Measurements from ENCODE around the gene PTMA.
"Not testable (repeated sequence)": the region's sequence is repeated elsewhere in the genome, so short reads cannot be mapped to it uniquely, and the experiment has no call there.

The PTMA gene

DNA sequence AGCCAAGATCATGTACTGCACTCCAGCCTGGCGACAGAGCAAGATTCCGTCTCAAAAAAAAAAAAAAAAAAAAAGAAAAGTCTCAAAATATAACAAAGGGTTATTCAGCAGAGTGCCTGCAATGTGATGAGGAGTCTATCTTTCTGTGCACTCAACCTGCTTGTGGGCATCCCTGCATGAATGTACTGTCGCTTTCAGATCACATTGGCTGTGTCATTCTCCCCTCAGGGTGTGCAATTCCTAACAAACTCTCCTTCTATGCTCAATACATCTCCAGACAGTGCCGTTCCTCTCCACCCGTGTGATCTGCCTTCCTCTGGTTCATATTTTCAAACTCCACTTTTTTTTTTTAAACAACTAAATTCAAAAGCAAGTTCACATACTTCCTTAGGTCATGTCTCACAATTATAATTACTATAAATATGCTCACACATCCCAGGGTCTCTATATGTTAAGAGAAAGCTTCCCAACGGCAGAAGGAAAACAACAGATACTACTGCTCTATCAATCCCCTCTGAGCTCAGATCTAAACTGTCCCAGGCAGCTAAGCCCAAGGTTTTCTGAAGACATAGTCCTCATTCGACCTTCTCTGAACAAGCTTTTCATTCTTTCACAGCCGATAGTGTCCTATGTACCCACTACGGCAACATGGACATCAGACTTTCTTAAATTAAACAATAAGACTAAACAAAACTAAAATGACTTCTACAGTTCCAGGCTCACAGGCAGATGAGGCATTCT is 35.2 kb downstream of the PTMA start:
- ATAC-seq = no peak
- TF ChIP-seq BACH2 (CRISPR knock-in tag; IDR thresholded peaks at IDR 0.05; ENCODE audit: borderline replicate concordance) (no peak), ESRRG (CRISPR knock-in tag; IDR thresholded peaks at IDR 0.05) (no peak), ZNF70 (CRISPR knock-in tag; IDR thresholded peaks at IDR 0.05) (no peak), ZFP3 (CRISPR knock-in tag; IDR thresholded peaks at IDR 0.05) (no peak), ZC3H10 (CRISPR knock-in tag; IDR thresholded peaks at IDR 0.05) (no peak), TOX (CRISPR knock-in tag; IDR thresholded peaks at IDR 0.05; ENCODE audit: borderline replicate concordance) (no peak), ZNF565 (CRISPR knock-in tag; conservative IDR thresholded peaks at IDR 0.05; ENCODE audit: low read depth) (no peak), GLIS3 (CRISPR knock-in tag; IDR thresholded peaks at IDR 0.05) (no peak), ZNF8 (CRISPR knock-in tag; IDR thresholded peaks at IDR 0.05) (no peak), CSDC2 (CRISPR knock-in tag; IDR thresholded peaks at IDR 0.05) (no peak), ISL1 (CRISPR knock-in tag; IDR thresholded peaks at IDR 0.05) (no peak), PPARA (CRISPR knock-in tag; IDR thresholded peaks at IDR 0.05; ENCODE audit: borderline replicate concordance) (no peak), ZFP30 (CRISPR knock-in tag; IDR thresholded peaks at IDR 0.05) (no peak), OSR1 (CRISPR knock-in tag; IDR thresholded peaks at IDR 0.05) (no peak), TCF4 (CRISPR knock-in tag; IDR thresholded peaks at IDR 0.05; ENCODE audit: borderline replicate concordance) (no peak)
- TF ChIP-seq, protein P1, sequence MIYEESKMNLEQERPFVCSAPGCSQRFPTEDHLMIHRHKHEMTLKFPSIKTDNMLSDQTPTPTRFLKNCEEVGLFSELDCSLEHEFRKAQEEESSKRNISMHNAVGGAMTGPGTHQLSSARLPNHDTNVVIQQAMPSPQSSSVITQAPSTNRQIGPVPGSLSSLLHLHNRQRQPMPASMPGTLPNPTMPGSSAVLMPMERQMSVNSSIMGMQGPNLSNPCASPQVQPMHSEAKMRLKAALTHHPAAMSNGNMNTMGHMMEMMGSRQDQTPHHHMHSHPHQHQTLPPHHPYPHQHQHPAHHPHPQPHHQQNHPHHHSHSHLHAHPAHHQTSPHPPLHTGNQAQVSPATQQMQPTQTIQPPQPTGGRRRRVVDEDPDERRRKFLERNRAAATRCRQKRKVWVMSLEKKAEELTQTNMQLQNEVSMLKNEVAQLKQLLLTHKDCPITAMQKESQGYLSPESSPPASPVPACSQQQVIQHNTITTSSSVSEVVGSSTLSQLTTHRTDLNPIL (CRISPR knock-in tag; IDR thresholded peaks at IDR 0.05; ENCODE audit: low read depth) = no peak
- TF ChIP-seq, protein P2, sequence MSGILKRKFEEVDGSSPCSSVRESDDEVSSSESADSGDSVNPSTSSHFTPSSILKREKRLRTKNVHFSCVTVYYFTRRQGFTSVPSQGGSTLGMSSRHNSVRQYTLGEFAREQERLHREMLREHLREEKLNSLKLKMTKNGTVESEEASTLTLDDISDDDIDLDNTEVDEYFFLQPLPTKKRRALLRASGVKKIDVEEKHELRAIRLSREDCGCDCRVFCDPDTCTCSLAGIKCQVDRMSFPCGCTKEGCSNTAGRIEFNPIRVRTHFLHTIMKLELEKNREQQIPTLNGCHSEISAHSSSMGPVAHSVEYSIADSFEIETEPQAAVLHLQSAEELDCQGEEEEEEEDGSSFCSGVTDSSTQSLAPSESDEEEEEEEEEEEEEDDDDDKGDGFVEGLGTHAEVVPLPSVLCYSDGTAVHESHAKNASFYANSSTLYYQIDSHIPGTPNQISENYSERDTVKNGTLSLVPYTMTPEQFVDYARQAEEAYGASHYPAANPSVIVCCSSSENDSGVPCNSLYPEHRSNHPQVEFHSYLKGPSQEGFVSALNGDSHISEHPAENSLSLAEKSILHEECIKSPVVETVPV (CRISPR knock-in tag; IDR thresholded peaks at IDR 0.05) = no peak
- TF ChIP-seq, protein P3, sequence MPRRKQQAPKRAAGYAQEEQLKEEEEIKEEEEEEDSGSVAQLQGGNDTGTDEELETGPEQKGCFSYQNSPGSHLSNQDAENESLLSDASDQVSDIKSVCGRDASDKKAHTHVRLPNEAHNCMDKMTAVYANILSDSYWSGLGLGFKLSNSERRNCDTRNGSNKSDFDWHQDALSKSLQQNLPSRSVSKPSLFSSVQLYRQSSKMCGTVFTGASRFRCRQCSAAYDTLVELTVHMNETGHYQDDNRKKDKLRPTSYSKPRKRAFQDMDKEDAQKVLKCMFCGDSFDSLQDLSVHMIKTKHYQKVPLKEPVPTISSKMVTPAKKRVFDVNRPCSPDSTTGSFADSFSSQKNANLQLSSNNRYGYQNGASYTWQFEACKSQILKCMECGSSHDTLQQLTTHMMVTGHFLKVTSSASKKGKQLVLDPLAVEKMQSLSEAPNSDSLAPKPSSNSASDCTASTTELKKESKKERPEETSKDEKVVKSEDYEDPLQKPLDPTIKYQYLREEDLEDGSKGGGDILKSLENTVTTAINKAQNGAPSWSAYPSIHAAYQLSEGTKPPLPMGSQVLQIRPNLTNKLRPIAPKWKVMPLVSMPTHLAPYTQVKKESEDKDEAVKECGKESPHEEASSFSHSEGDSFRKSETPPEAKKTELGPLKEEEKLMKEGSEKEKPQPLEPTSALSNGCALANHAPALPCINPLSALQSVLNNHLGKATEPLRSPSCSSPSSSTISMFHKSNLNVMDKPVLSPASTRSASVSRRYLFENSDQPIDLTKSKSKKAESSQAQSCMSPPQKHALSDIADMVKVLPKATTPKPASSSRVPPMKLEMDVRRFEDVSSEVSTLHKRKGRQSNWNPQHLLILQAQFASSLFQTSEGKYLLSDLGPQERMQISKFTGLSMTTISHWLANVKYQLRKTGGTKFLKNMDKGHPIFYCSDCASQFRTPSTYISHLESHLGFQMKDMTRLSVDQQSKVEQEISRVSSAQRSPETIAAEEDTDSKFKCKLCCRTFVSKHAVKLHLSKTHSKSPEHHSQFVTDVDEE (CRISPR knock-in tag; IDR thresholded peaks at IDR 0.05) = no peak
- TF ChIP-seq, protein P4, sequence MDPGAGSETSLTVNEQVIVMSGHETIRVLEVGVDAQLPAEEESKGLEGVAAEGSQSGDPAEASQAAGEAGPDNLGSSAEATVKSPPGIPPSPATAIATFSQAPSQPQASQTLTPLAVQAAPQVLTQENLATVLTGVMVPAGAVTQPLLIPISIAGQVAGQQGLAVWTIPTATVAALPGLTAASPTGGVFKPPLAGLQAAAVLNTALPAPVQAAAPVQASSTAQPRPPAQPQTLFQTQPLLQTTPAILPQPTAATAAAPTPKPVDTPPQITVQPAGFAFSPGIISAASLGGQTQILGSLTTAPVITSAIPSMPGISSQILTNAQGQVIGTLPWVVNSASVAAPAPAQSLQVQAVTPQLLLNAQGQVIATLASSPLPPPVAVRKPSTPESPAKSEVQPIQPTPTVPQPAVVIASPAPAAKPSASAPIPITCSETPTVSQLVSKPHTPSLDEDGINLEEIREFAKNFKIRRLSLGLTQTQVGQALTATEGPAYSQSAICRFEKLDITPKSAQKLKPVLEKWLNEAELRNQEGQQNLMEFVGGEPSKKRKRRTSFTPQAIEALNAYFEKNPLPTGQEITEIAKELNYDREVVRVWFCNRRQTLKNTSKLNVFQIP (CRISPR knock-in tag; IDR thresholded peaks at IDR 0.05; ENCODE audit: borderline replicate concordance, low read depth) = no peak
- TF ChIP-seq, protein P5, sequence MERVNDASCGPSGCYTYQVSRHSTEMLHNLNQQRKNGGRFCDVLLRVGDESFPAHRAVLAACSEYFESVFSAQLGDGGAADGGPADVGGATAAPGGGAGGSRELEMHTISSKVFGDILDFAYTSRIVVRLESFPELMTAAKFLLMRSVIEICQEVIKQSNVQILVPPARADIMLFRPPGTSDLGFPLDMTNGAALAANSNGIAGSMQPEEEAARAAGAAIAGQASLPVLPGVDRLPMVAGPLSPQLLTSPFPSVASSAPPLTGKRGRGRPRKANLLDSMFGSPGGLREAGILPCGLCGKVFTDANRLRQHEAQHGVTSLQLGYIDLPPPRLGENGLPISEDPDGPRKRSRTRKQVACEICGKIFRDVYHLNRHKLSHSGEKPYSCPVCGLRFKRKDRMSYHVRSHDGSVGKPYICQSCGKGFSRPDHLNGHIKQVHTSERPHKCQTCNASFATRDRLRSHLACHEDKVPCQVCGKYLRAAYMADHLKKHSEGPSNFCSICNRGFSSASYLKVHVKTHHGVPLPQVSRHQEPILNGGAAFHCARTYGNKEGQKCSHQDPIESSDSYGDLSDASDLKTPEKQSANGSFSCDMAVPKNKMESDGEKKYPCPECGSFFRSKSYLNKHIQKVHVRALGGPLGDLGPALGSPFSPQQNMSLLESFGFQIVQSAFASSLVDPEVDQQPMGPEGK (CRISPR knock-in tag; IDR thresholded peaks at IDR 0.05; ENCODE audit: borderline replicate concordance) = no peak

DNA sequence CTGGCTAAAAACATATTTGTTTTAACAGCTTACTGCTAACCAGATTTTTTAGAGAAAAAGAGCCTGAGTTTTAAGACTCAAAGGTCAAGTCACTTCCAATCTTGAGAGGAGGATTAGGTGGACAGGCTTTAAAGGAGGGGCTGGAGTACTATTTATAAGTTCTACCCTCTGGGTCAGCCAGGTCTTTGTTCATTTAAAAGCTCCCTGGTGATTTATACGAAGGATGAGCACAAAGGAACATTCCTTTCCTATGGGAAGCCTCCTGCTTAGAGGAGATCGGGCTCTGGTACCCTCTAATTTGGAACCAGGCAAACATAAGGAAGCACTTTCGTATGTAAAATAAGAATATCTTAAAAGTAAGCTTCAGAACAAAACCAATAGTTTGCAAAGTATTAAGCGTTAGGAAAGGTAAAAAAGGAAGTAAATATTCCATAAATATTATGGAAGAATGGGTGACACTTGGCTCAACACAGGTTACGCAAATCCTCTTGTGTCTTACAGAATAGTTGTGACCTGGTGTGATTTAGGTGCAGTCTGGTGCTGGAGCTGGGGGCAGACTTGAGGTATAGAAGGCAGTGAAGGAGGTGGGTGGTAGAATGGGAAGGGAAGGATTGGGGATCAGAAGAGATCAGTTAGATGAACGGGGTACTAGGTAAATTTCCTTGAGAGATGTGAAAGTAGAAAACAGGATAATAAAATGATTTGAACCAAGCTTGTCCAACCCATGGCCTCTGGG is 37.1 kb downstream of the PTMA start:
- no peak for ATAC-seq
- no peak for TF ChIP-seq ZNF70 (CRISPR knock-in tag; IDR thresholded peaks at IDR 0.05)
- TF ChIP-seq, protein P2 (CRISPR knock-in tag; IDR thresholded peaks at IDR 0.05) = no peak
- TF ChIP-seq ZFP3 (CRISPR knock-in tag; IDR thresholded peaks at IDR 0.05) = no peak
- TF ChIP-seq CSDC2 (CRISPR knock-in tag; IDR thresholded peaks at IDR 0.05) = no peak
- TF ChIP-seq ZFP30 (CRISPR knock-in tag; IDR thresholded peaks at IDR 0.05) = no peak
- TF ChIP-seq ZC3H10 (CRISPR knock-in tag; IDR thresholded peaks at IDR 0.05) = no peak
- TF ChIP-seq TCF4 (CRISPR knock-in tag; IDR thresholded peaks at IDR 0.05; ENCODE audit: borderline replicate concordance) = no peak
- no peak for TF ChIP-seq BACH2 (CRISPR knock-in tag; IDR thresholded peaks at IDR 0.05; ENCODE audit: borderline replicate concordance)
- TF ChIP-seq GLIS3 (CRISPR knock-in tag; IDR thresholded peaks at IDR 0.05) = no peak
- TF ChIP-seq PPARA (CRISPR knock-in tag; IDR thresholded peaks at IDR 0.05; ENCODE audit: borderline replicate concordance) = no peak
- TF ChIP-seq, protein P4 (CRISPR knock-in tag; IDR thresholded peaks at IDR 0.05; ENCODE audit: borderline replicate concordance, low read depth) = no peak

DNA sequence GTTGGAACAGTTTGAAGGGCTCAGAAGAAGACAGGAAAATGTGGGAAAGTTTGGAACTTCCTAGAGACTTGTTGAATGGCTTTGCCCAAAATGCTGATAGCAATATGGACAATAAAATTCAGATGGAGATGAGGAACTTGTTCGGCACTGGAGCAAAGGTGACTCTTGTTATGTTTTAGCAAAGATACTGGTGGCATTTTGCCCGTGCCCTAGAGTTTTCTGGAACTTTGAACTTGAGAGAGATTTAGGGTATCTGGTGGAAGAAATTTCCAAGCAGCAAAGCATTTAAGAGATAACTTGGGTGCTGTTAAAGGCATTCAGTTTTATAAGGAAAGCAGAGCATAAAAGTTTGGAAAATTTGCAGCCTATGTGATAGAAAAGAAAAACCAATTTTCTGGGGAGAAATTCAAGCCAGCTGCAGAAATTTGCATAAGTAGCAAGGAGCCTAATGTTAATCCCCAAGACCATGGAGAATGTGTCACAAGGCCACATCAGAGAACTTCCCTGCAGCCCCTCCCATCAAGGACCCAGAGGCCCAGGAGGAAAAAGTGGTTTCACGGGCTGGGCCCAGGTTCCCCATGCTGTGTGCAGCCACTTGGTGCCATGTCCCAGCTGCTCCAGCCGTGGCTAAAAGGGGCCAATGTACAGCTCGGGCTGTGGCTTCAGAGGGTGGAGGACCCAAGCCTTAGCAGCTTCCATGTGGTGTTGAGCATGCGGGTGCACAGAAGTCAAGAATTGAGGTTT is 40.0 kb downstream of the PTMA start:
- not testable (repeated sequence) for ATAC-seq

DNA sequence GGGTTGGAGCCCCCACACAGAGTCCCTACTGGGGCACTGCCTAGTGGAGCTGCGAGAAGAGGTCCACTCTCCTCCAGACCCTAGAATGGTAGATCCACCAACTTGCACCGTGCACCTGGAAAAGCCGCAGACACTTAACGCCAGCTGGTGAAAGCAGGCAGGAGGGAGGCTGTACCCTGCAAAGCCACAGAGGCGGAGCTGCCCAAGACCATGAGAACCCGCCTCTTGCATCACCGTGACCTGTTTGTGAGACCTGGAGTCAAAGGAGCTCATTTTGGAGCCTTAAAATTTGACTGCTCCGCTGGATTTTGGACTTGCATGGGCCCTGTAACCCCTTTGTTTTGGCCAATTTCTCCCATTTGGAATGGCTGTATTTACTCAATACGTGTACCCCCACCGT is 40.7 kb downstream of the PTMA start:
- ATAC-seq = not testable (repeated sequence)
